ENCODE measurements around the gene CEACAM16. TPM values are rescaled to one million over a fixed set of nuclear protein-coding genes. Genes with fewer than 3 reads are reported as not detected.

CEACAM16 gene
- total RNA-seq, 1 donor = not detected

DNA sequence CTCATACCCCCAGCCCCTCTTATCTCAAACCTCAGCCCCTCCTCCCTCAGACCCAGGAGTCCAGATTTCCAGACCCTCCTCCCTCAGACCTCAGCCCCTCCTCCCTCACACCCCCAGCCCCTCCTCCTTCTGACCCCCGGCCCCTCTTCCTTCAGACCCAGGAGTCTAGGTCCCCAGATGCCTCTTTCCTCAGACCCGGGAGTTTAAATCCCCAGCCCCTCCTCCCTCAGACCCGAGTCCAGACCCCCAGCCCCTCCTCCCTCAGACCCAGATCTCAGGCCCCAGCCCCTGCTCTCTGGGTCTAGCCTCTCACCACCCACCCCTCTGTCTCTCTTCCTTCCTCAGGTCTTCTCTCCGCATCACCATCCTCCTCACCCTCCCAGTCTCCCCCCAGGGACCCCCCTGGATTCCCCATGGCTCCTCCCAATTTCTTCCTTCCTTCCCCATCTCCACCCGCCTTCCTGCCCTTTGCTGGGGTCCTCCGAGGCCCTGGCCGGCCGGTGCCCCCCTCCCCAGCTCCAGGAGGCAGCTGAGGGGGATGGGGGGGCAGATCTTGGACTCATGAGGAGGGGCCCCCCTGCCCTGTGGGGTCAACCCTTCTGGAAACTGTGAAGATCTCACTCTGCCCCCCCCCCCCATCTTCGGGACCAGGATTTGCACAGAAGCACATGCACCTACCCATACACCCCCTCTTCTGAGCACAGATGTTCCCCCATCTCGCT, 60.3 kb downstream of the CEACAM16 start:
- Histone ChIP-seq H3K9me3 (ENCODE audit: low read depth, low read length) (no peaks in the 10 kb centered on the region), H3K4me3 (ENCODE audit: low read length) (no peak overlapping the region), H3K4me1 (ENCODE audit: insufficient read depth, low read length) (peaks cover 46% of the 10 kb centered on the region), H3K27me3 (ENCODE audit: insufficient read depth, low read length) (no peaks in the 10 kb centered on the region)

Other genes starting within 250 kb of the CEACAM16 start
- gene ZNF180, start 198.6 kb upstream of the CEACAM16 start, total RNA-seq = 8.6 TPM
- not detected for gene CEACAM20, start 169.5 kb upstream of the CEACAM16 start, total RNA-seq
- gene IGSF23, start 85.6 kb upstream of the CEACAM16 start, total RNA-seq = not detected
- 4.5 TPM for gene PVR, start 55.2 kb upstream of the CEACAM16 start, total RNA-seq
- gene CEACAM19, start 27.7 kb upstream of the CEACAM16 start, total RNA-seq = 0.63 TPM
- 33.0 TPM for gene BCL3, start 49.6 kb downstream of the CEACAM16 start, total RNA-seq
- not detected for gene CBLC, start 78.7 kb downstream of the CEACAM16 start, total RNA-seq
- gene BCAM, start 110.0 kb downstream of the CEACAM16 start, total RNA-seq = not detected
- gene NECTIN2, start 147.1 kb downstream of the CEACAM16 start, total RNA-seq = 22.1 TPM
- gene TOMM40, start 192.1 kb downstream of the CEACAM16 start, total RNA-seq = 23.4 TPM
- gene APOE, start 206.6 kb downstream of the CEACAM16 start, total RNA-seq = 0.94 TPM
- gene APOC1, start 215.5 kb downstream of the CEACAM16 start, total RNA-seq = not detected
- not detected for gene APOC4, start 243.1 kb downstream of the CEACAM16 start, total RNA-seq
- gene APOC2, start 246.9 kb downstream of the CEACAM16 start, total RNA-seq = not detected

Measured in mononuclear cell (primary cell).